Measurements from ENCODE around the gene MEG3.

DNA sequence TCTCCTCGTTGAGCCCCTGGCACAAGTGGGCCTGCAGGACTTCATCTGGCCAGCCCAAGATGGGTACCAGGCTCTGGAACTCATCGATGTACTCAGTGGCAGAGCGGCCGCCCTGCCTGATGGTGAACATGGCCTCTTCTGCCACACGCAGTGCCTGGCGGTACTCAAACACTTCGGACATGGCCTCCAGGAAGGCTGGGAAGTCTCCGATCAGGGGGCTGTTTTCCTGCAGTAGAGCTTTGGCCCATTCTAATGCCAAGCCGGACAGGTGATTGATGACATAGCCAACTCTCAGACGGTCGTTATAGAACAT is 57.8 kb downstream of the MEG3 start:
- TF ChIP-seq FOXM1 (IDR thresholded peaks at IDR 0.05; ENCODE audit: borderline replicate concordance) (no peak), SP1 (IDR thresholded peaks at IDR 0.05) (no peak), TARDBP (IDR thresholded peaks at IDR 0.05) (no peak), FOXK2 (IDR thresholded peaks at IDR 0.05) (no peak), FOXA1 (IDR thresholded peaks at IDR 0.05) (no peak)
- TF ChIP-seq, protein P1, sequence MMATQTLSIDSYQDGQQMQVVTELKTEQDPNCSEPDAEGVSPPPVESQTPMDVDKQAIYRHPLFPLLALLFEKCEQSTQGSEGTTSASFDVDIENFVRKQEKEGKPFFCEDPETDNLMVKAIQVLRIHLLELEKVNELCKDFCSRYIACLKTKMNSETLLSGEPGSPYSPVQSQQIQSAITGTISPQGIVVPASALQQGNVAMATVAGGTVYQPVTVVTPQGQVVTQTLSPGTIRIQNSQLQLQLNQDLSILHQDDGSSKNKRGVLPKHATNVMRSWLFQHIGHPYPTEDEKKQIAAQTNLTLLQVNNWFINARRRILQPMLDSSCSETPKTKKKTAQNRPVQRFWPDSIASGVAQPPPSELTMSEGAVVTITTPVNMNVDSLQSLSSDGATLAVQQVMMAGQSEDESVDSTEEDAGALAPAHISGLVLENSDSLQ (IDR thresholded peaks at IDR 0.05): no peak

Measured in HEK293T (cell line).